ENCODE measurements around the gene MRPL33.

The MRPL33 gene

GRCh38 chr2:27810455-27810854 lies 38.9 kb downstream of the MRPL33 start:
- no peak for DNase-seq

DNA sequence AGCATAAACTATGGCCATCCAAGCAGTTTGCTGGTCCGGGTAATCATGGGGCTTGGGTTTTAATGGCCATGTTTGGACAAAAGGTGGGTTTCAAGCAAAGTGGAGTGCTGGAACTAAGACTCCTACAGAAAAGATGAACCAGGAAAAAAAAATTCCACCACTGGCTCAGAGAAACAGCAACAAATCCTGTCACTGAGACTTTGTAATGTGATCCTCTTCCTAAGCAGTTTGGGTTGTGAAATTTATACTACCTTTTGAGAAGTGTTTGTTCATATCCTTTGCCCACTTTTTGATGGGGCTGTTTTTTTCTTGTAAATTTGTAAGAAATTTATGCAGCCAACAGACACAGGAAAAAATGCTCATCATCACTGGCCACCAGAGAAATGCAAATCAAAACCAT lies 40.2 kb downstream of the MRPL33 start:
- DNase-seq, result no peak

GRCh38 chr2:27814758-27815157 lies 43.2 kb downstream of the MRPL33 start:
- DNase-seq, result no peak

- no peak for DNase-seq
These were observed 44.4 kb downstream of the MRPL33 start for GRCh38 chr2:27815860-27816438.

DNA sequence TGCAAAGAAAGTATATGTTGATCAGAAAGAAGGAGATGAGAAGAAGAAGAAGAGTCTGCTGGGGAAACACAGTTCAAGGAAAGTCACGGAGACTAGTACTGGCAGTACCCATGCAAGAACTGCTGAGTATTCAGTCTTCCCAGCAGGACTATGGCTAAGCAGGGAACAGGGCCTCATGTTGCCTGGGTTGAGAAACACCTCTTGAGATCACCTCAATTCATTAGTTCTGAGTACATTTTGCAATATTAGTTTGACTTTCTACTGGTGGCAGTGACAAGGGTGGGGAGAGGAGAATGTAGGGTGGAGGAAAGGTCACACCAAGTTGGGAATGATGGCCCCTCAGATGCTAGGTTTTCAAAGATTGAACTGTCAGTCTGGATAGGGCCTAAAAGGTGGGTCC lies 50.5 kb downstream of the MRPL33 start:
- no peak for DNase-seq

DNA sequence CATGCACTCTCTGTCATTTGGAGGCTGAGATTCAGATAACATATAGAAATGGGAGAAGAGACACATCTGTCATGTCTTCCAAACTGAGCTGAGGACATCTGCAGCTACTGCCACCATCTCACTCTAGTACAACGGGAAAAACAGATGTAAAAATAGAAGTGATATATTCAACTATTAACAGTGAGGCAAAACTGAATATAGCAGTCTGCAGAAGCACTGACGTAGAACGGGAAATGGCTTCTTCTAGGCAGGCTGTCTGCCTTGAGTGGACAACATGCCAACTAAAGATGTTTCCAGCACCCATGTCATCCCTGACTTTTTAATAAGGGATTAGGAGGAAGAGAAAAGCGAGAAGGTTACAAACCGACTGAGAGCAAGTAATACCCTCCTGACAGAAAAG lies 51.6 kb downstream of the MRPL33 start:
- DNase-seq, result no peak

DNA sequence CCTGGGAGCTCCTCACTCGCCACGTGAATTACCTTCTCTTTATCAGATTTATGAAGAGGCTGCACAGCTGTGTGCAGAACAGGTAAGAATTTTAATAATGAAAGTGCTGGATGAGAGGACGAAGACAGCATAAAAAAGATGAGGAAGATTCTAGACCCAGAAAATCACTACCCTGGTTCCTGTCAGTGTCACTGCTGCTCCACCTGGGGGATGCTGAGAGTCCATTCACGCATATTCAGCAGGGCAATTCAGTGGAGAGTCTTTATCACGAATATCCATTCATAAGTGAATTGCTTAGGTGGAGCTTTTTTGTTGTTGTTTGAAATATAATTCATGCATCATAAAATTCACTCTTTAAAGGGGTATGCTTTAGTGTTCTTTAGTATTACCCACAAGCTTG lies 52.0 kb downstream of the MRPL33 start:
- DNase-seq, result no peak

- DNase-seq, result no peak
These were observed 52.9 kb downstream of the MRPL33 start for GRCh38 chr2:27824401-27824800.

DNA sequence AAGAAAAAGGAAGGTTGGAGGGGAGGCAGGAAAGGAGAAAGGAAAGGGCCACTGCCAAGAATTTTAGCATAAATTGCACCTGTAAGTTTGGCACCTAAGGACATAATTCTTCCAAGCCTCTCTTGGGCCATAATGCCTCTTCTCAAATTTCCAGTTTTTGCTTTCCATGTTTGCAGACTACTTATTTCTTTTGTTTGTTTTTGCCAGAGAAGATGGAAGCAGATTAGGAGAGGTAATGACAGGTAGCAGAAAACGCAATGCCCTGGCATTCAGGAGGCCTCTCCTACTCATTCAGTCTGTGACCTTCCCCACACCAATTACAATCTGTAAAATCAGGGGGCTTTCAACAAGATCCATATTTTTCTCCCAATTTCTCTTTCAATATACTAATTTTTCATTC lies 56.8 kb downstream of the MRPL33 start:
- no peak for DNase-seq

Measured in activated CD8-positive, alpha-beta memory T cell treated with anti-CD3 and anti-CD28 coated beads, Interleukin-2, amount 50 U/mL, for 4 hours (primary cell).